ENCODE results near the gene WDFY3. TPM values are rescaled to one million over a fixed set of nuclear protein-coding genes. Genes with fewer than 3 reads are reported as not detected.

WDFY3 gene
- polyA plus RNA-seq, 1 donor (not counting 4 experiments of a cell fraction or from before 2014, with no cell fraction given), result 28.5 TPM

DNA sequence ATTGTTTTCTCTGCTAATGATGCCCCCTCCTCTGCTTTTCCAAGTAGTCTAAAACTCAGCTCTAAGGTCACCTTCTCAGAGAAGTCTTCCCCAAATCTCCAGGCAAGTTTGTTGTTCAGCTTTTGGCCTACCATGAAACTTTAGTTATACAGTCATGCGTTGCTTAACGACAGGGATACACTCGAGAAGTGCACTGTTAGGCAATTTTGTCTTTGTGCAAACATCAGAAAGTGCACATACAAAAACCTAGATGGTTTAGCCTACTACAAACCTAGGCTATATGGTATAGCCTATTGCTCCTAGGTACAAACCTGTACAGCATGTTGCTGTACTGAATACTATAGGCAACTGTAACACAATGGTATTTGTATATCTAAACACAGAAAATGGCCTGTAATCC lies 91.9 kb downstream of the WDFY3 start:
- Histone ChIP-seq H3K4me3 (ENCODE audit: control insufficient read depth in 2 of 3, extremely low read depth in 1 of 3, insufficient read depth in 2 of 3, low read depth in 1 of 3, low read length in 3 of 3) (no peak overlapping the region), H4K20me1 (ENCODE audit: control insufficient read depth, extremely low read depth, insufficient read depth, low read length) (no peaks in the 10 kb centered on the region), H3K9me3 (ENCODE audit: control insufficient read depth, low read depth, low read length) (no peaks in the 10 kb centered on the region), H2AFZ (ENCODE audit: control insufficient read depth, low read length) (no peak overlapping the region), H3K9ac (ENCODE audit: control insufficient read depth, extremely low read depth, insufficient read depth, low read length) (no peak overlapping the region), H3K9me1 (ENCODE audit: control insufficient read depth, extremely low read depth, insufficient read depth, low read length) (no peaks in the 10 kb centered on the region), H3K4me2 (ENCODE audit: control insufficient read depth, extremely low read depth, insufficient read depth, low read depth, low read length) (no peak overlapping the region), H3K27me3 (ENCODE audit: control insufficient read depth, extremely low read depth, insufficient read depth, low read length) (no peaks in the 10 kb centered on the region), H3K79me2 (ENCODE audit: control insufficient read depth, insufficient read depth, low read length) (peaks cover 2% of the 10 kb centered on the region), H3K4me1 (ENCODE audit: control insufficient read depth, extremely low read depth, insufficient read depth, low read length) (peaks cover 33% of the 10 kb centered on the region), H3K36me3 (ENCODE audit: control insufficient read depth in 2 of 2, extremely low read depth in 1 of 2, insufficient read depth in 2 of 2, low read length in 2 of 2) (no peaks in the 10 kb centered on the region), H3K27ac (ENCODE audit: control insufficient read depth, insufficient read depth, low read length) (no peak overlapping the region)
- TF ChIP-seq EZH2 (IDR thresholded peaks at IDR 0.05; ENCODE audit: low read length), result no peak
- TF ChIP-seq, protein P1, sequence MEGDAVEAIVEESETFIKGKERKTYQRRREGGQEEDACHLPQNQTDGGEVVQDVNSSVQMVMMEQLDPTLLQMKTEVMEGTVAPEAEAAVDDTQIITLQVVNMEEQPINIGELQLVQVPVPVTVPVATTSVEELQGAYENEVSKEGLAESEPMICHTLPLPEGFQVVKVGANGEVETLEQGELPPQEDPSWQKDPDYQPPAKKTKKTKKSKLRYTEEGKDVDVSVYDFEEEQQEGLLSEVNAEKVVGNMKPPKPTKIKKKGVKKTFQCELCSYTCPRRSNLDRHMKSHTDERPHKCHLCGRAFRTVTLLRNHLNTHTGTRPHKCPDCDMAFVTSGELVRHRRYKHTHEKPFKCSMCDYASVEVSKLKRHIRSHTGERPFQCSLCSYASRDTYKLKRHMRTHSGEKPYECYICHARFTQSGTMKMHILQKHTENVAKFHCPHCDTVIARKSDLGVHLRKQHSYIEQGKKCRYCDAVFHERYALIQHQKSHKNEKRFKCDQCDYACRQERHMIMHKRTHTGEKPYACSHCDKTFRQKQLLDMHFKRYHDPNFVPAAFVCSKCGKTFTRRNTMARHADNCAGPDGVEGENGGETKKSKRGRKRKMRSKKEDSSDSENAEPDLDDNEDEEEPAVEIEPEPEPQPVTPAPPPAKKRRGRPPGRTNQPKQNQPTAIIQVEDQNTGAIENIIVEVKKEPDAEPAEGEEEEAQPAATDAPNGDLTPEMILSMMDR (optimal IDR thresholded peaks at IDR 0.05 in 1 of 3, IDR thresholded peaks at IDR 0.05 in 1 of 3, conservative IDR thresholded peaks at IDR 0.05 in 1 of 3; ENCODE audit: extremely low read depth in 1 of 3, insufficient read depth in 2 of 3, low read length in 3 of 3), result no peak
- DNase-seq (ENCODE audit: low read depth, low spot score), result no peak
- dilution Hi-C loops (cut with MboI; ENCODE audit: extremely low pct_ligation_motif_present, low sequenced_read_pairs), result no loop called here
- FAIRE-seq, result no peak

DNA sequence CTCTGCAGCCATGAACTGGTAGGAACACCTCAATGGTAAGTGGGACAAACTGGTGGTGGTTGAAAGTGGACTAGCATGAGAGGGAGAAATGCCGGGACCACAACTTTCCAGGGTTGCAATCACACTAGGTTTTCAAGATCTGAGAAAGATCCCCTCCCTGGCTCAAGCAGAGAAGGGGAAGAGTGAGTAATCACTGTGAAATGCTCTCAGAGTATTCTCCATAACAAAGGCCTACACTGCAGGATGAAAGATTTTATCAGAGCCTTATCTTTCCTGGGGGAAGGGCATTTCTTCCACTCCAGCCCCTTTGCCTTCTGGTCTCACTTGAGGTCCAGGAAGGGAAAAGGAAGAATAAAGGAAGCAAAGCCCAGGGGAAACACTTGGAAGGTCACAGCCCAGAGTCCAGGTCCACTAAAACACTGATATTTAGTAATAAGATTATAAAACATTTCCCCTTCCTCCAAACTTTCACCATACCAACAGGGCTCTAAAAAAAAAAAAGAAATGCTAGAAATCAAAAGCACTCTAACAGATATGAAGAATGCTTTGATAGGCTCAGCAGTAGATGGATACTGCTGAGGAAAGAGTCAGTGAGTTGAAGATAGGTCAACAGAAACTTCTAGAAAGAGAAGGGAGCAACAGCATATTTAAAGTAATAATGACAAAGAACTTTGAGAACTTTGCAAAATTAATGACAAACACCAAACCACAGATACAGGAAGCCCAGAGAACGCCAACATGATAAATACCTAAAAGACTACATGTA lies 95.9 kb downstream of the WDFY3 start:
- FAIRE-seq, result peak; percentile 87
- dilution Hi-C loops (cut with MboI; ENCODE audit: extremely low pct_ligation_motif_present, low sequenced_read_pairs), result no loop called here
- no peaks in the 10 kb centered on the region for H3K36me3 ChIP-seq (ENCODE audit: control insufficient read depth in 2 of 2, extremely low read depth in 1 of 2, insufficient read depth in 2 of 2, low read length in 2 of 2)
- no peaks in the 10 kb centered on the region for H3K27me3 ChIP-seq (ENCODE audit: control insufficient read depth, extremely low read depth, insufficient read depth, low read length)
- DNase-seq (ENCODE audit: low read depth, low spot score), result no peak
- peak overlapping the region; percentile 89 for H3K4me2 ChIP-seq (ENCODE audit: control insufficient read depth, extremely low read depth, insufficient read depth, low read depth, low read length)
- H2AFZ ChIP-seq (ENCODE audit: control insufficient read depth, low read length), result peak overlapping the region; percentile 51
- H3K27ac ChIP-seq (ENCODE audit: control insufficient read depth, insufficient read depth, low read length), result peak overlapping the region; percentile 47
- H3K9ac ChIP-seq (ENCODE audit: control insufficient read depth, extremely low read depth, insufficient read depth, low read length), result no peak overlapping the region
- H3K9me3 ChIP-seq (ENCODE audit: control insufficient read depth, low read depth, low read length), result no peaks in the 10 kb centered on the region
- no peaks in the 10 kb centered on the region for H3K9me1 ChIP-seq (ENCODE audit: control insufficient read depth, extremely low read depth, insufficient read depth, low read length)
- H3K79me2 ChIP-seq (ENCODE audit: control insufficient read depth, insufficient read depth, low read length), result peaks cover 2% of the 10 kb centered on the region
- H3K4me3 ChIP-seq (ENCODE audit: control insufficient read depth in 2 of 3, extremely low read depth in 1 of 3, insufficient read depth in 2 of 3, low read depth in 1 of 3, low read length in 3 of 3), result peak overlapping the region in 1 of 3 experiments; percentile 48
- TF ChIP-seq EZH2 (IDR thresholded peaks at IDR 0.05; ENCODE audit: low read length), result no peak
- TF ChIP-seq, protein P1 (optimal IDR thresholded peaks at IDR 0.05 in 1 of 3, IDR thresholded peaks at IDR 0.05 in 1 of 3, conservative IDR thresholded peaks at IDR 0.05 in 1 of 3; ENCODE audit: extremely low read depth in 1 of 3, insufficient read depth in 2 of 3, low read length in 3 of 3), result no peak
- peaks cover 16% of the 10 kb centered on the region for H3K4me1 ChIP-seq (ENCODE audit: control insufficient read depth, extremely low read depth, insufficient read depth, low read length)
- H4K20me1 ChIP-seq (ENCODE audit: control insufficient read depth, extremely low read depth, insufficient read depth, low read length), result no peaks in the 10 kb centered on the region
